ENCODE results near the gene TMEM106C.

TMEM106C gene

DNA sequence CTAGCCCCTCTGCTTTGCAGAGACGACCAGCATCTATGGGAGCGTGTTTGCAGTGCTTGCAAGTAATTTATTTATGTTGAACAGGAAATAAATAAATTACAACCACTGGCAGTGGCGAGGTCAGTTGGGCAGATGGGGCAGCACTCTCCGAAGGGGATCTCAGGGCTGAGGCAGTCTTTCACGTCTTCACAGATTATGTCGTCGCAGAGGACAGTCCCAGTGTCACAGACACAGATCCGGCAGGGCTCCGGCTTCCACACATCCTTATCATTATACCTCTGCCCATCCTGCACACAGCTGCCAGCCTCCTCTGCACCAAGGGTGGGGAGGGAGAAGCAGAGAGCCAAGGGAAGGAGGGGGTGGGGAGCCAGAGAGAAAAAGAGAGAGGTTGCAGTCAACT lies 36.4 kb downstream of the TMEM106C start:
- DNase-seq = no peak

DNA sequence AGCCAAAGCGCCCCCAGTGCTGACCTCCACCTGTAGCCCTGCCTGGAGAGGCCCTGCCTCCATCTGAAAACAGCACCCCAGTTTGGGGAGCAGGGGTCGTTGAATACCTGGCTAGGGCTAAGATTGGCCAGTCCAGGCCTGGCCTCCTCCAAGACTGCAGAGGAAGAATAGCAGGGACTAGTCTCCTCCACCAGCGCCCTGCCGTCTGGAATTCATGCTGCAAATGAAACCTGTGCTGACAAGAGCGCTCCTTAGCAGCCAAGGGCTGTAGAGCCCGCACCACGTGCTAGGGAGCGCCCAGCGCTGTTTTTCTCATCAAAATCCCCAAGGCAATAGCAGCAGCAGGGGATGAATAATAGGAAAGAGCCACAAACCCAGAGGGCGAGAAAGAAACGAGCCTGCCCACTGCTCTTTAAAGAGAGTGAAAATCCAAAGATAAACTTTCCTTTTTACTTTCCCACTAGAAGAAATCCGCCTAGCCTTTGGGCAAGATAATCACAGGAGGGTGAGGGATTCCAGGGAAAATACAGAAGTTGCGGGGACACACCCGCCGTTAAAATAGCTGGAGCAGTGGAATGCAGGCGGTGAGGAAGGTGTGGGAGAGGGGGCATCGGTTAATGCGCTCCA lies 37.6 kb downstream of the TMEM106C start:
- DNase-seq = no peak

DNA sequence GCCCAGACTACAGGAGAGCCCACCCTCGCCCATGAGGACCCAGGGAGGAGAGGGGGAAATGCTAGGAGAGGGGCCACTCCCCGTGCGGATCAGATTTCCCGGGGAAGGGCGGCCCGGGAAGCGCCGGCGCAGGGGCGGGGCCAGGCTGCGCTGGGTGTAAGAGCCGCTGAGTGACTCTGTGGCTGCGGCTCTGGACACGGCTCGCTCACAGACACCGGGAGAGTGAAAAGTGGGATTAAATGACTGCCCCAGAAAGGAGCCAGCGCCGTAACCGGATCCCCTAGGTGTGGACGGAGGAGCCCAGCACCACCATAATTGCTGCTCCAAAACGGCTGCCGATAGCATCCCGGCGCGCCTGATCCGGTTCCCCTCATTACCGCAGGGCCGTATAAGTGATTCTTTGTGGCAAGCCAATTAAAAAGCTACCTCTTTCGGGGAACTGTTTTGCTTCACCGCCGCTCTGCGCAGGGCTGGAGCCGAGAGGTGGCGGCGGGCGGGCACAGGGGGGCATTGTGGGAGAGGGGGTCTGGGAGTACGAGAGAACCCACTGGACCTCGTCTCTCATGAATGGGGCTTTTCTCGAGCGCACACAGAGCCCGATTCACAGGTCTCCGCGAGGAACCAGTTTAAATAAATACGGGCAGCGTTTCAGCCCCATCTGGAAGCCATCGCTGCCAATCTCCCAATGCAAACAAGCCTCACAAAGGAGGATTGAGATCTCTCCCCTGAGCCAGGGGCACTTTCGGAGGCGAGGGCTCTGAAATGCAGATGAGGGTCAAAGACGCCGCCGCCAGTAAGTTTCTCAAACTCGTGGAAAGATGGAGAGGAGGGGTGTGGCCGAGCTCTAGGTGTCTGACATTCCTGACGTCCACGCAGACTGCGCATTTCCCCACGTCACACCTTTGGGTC lies 38.4 kb downstream of the TMEM106C start:
- DNase-seq = no peak

DNA sequence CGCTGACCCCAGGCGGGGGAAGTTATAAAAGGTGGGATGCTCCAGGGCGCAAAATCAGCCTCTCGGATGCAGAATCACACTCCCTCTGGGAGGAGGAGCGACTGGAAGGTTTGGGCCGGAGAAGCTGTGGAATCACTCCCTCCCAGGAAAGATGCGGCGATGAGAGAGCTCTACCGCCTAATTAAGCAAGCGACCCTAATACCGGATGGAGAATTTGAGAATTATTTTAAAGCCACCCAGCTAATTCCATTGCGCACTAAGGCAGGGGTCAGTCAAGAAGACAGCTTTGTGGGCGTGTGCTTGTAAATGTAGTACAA lies 39.0 kb downstream of the TMEM106C start:
- DNase-seq = no peak

DNA sequence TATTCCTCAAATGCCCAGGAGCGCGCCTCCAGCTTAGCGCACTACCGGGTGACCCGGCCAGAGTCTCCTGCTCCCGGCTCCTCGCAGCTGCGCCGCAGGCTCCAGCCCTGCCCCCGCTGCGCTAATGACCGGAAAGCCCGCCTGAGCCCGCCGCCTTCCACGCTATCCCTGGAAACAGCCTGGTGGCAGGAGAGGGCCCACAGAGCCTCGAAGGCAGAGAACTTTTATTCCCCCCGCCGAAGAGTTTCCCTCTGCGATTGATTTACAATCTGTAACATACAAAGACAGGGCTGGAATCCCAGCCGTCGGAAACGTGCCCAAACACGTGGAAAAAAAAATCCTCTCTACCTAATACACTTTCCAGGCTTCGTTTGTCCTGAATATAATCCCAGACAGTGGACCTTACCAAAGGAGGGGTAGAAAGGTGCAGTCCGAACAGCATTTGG lies 39.4 kb downstream of the TMEM106C start:
- DNase-seq = no peak

DNA sequence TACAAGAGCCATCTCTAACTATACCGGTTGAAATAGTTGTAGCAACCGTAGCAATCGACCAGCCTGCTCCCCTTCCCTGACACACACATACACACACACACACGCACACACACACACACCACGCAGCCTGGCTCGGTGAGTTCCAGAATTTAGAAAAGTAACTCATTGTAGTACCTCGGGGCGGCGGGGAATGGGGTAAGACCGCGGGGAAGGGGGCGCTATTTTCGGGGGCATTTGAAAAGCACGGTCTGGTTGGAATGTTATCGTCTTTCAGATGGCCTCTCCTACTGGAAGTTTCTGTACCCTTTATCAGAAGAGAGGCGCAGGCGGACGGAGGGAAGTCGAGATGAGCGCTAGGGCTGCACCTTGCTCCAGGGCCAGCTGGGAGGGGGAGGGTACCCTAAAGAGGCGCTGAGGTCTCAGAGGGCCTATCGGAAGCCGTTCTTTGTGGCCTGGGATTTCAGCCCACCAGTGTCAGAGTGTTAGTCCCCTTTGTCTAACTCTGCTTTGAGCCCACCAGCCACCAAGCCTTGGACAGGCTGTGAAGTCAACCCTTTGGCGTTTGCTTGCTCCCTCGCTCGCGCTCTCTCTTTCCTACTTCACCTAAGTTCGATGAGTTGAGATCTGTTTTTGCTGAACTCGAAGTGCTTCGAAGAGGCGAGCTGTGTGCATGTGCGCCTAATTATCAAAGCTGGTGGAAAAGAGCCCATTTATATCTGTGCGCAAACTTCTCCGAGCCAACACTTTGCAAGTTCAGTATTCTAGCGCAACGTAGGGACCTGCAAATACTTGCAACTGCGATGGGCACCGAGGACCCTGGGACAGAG lies 40.0 kb downstream of the TMEM106C start:
- DNase-seq = peak; percentile 39

DNA sequence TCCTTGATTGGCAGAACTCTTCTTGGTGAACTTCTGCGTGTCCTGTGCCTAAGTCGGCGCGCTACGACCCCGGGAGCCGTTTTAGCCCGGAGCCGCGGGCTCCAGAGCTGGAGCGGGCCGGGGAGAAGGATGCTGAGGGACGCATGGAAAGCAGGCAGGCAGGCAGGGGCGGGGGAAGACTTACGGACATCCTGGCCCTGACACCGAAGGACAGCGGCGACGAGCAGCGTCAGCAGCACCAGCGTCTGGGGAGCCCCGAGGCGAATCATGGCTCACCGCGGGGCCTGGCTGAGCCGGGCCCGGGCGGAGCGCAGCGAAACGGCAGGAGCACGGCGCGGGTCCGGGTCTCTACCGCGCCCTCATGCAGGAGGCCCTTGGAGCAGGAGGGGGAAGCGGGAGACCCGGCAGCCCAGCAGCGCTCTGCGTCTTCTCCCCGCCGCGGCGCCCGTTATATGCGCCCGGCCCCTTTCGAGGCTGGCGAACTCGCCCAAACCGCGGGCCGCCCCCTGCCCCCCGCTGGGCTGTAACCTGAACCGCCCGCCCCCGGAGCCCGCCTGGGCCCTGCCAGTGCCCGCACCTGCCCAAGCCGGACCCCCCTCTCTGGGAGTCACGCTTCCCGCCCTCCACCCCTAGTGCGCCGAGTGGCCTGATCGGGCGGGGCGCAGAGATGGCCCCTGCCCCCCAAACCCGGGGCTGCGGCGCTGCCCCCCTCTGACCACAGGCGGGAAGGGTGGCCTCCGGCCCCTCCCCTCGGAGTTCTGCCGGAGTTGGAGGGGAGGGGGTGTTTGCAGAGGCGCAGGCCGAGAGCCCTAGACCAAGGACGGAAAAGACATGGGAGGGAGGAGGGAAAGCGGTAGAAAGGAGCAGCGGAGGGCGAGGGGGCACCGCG lies 40.9 kb downstream of the TMEM106C start, which contains the start of gene COL2A1:
Gene COL2A1, minus strand, starts transcription at position 424 of the 889 bp plus-strand sequence. Its CDS starts 155 bp downstream, at position 269.
- peak; percentile 45 for DNase-seq

DNA sequence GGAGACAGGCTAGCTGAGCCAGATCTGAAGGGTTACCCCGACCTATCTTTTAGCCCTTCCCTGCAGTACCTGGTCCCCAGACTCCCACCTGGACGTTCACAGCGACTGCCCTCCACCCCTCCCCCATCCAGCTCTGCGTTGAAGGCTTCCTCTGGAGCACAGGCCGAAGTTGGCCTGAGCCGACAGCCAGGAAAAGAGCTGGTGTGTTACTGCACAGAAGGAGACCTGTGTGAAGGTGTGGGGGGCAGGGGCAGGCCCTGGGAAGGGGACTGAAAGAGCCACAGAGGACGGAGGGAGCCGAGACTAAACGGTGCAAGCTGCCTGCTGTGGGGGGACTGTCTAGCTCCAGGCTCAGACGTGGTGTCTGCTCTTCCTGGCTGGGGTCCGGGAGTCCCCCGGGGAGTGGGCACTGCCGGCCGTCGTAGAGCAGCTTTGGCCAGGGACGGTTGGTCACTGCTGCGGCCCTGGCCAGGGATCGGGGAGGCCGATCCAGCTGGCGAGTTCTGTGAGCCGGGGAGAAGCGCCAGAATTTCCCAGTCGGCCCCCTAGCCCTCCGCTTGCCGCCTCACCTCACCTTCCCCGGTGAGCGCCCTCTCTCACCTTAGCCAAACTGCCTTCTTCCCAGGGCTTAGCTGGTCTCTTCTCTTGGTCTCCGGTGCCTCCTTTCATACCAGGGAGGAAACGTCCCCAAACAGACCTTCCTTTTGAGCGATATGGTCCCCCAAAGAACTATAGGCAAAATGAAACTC lies 41.8 kb downstream of the TMEM106C start:
- DNase-seq = no peak

DNA sequence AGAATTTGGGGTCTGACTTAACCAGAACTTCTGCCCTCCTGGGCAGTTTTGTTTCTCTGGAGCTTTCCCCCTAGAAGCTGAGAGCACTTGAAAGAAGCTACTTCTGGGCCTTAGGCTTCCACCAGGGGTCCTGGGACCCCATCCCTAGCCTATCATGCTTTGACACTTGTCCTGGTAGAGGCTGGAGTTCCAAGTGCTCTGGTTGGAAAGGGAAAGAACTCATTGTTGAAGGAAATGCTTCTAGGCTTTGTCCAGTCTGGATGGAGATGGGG lies 42.3 kb downstream of the TMEM106C start:
- DNase-seq = no peak

DNA sequence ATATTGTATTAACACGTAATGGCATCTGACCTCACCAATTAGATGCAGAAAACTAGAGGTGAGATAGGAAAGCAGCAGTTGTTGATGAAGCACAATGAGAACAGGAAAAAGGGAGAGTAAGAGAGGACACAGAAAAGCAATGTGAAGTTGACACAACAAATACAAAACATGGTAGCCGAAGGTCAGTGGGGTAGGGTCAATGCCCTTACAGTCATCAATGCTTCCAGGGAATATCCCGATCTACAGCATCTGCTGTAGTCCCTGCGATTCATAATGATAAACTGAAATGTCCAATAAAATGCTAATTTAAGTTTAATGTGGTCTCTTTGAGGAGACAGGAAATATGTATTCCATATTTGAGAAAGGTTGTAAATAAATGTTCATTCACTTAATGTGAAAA lies 43.8 kb downstream of the TMEM106C start:
- no peak for DNase-seq

DNA sequence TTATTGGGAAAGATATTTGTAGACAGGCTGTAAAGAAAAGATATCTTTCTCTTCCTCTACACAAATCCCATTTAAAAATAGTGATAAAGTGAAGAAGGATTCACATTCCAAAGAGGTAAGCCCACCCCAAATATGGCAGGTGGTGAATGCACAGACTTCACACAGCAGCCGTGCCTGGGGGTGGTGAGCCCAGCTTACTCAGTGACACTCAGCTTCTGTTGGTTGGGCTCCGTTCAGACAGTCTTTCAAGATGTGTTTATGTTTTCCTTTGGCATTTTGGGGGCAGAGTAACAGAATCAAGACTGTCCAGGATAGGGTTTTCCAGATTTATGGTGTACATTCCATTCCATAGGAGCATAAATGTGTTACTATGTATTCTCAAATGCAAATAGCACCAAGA lies 45.0 kb downstream of the TMEM106C start:
- DNase-seq = no peak

DNA sequence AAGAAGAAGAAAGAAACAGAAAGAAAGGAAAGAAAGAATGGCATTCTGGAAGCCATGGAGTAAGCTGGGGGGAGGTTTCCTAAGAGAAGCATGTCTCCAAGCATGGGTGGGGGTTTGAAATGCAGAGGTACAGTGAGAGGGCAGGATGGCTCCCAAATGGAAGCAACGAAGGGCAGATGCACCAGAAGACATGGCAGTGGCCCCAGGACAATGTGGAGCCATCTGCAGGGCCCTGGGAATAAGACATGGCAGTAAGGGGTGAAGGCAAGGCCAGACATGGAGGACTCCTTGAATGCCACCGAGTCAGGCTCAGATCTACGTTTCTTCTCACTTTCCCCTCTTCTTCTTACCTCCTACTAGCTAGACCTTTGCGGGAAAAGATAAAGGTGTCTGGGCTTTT lies 45.6 kb downstream of the TMEM106C start:
- DNase-seq = no peak

DNA sequence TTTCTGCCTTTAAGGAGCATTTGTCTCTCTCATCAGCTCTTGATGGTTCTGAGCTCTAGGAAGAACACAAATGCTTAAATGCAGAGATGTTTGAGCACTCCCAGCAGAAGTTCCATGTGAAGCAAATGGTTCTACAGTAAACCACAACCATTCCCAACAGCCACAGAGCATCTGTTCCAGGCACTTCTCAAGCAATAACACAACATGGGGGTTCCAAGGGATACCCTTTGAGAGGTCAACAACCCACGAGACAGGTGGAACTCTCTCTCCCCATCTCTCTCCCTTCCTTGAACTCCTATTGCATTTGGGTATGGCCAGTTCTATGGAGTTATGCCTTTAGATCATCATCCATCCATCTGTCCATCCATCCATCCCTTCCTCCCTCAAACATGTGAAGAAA lies 46.1 kb downstream of the TMEM106C start:
- DNase-seq = no peak

DNA sequence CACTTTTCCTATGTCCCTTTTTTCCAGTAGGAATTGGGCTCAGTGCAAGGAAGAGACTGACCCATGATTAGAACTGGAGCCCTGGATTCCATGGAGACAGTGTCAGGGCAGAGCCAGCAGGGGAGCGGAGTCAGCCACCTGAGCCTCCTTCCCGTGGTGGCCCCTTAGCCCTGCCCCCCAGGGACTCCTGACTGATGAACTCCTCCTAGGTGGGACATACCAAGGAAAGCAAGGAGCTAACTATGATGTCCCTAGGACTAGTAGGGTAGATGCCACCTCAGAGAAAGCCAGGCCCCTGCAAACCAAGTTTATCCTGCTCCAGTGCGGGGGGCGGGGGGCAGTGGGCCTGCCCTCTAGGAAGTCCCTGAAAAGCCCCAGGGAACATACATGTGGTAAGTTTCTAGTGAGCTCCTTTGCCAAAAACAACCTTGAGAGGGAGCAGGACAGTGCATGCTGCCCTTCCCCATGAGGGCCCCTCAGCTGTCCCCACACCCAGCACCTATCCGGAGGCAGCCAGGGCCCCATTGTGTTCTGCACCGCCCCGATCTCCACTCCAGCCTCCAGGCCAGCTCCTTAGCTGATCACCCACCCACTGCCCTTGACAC lies 47.1 kb downstream of the TMEM106C start:
- DNase-seq = no peak

DNA sequence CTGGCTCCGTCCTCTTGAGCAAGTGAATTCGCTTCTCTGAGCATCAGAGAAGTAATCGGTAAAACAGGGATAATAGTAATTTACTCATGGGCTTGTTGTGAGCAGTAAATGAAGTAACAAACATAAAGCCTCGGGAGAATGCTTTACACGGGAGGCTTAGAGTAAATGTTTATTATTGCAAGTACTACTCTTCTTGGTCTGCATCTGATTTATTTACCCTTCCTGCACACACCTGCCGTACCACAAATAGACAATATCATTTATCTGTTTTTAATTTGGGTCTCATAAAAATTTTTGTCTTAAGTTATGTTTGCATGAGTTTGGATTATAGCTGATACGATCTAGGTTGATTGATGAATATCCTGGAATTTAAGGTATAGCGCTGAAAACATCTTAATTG lies 48.7 kb downstream of the TMEM106C start:
- DNase-seq = no peak

DNA sequence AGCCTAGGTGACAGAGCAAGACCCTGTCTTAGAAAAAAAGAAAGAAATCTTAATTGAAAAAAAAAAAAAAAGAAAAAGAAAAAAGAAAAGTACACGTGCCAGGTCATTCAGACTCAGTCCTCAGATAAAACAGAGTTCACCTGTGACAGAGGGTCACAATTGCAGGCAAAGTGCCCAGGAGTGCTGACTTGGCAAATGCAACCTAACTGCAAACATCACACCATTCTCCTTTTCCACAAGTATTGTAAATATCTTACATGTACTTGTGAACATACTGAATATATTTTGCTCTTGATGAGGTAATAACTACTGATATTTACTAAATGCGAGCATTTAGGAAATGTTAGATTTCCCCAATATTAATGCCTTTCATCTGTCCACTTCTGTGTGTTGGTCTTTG lies 49.9 kb downstream of the TMEM106C start:
- DNase-seq = no peak

DNA sequence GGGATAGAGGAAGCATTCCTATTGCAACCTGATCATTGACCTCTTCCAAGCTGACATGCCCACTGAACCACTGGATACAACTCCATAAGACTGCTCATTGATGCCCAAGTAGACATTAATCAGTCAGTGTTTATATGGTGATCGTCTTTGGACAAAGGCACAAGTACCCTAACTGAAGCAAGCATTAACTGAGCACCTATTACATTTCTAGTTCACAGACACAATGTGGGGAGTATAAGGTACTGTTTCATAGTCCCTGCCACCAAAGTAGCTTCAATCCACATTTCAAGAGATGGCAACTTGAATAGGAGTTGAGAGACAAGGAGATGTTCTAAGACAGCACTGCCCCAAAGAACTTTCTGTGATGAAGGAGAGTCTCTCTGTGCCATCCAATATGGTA lies 51.7 kb downstream of the TMEM106C start:
- no peak for DNase-seq

DNA sequence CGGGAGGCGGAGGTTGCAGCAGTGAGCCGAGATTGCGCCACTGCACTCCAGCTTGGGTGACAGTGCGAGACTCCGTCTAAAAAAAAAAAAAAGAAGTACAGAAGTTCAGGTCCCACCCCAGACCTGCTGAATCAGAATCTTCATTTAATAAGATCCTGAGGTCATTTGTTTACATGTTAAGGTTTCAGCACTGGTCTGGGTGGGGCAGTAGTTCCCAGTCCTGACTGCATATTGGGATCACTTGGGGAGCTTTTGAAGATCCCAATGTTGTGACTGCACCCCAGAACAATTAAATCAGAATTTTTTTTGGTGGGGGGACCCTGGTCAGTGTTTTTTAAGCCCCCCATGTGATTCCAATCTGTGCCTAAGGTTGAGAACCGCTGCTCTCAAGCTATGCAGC lies 52.6 kb downstream of the TMEM106C start:
- no peak for DNase-seq

DNA sequence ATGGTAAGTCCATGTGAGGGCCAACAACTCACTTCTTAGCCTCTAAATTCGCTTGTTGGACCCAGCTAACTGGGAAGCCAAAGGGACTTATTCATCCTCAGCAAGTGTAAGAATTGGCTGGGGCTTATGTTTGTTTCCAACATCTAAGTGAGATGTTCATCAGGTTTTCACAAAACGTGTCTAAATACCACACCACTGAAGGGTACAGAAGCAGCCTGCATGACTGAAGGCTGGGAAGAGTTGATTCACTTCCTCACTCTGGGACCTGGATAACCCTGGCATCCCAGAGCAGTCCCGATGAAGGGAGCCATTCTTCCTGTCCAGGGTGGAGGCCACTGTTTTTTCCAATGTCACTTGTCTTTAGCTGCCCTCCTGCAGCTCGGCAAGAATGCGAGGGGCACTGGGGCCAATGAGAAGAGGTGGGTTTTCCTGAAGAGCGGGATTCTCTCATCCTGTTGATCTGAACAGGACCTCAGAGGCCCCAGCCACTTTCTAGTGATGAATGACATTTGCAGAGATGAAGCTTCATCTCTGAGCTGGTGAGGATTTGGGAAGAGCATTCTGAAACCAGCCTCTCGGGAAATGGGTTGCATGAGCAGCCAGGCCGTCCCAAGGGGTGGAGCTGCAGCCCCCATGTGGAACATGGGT lies 53.1 kb downstream of the TMEM106C start:
- DNase-seq = no peak

DNA sequence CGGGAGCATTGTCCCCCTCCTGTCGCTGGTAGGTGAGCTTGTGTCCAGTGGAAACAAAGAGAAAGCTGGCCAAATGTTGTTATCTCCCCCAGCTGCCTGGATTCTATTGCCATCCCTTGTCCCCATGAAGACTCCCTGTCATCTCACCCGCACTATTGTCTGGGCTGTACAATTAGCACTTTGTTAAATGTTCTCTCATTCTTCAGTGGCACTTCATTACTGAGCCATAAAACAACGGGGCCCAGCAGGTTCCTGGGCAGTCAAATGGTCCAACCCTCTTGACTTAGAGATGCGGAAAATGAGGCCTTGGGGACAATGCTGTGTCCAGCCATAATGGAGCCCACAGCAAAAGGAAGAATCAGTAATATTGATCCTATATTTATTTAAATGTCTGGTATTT lies 54.1 kb downstream of the TMEM106C start:
- DNase-seq = no peak

Measured in hematopoietic multipotent progenitor cell treated with erythropoietin and hydrocortisone succinate and interleukin-3 and kit ligand, for 4 days (in vitro differentiated cells).